ENCODE results near the gene DMPK.

Gene DMPK

DNA sequence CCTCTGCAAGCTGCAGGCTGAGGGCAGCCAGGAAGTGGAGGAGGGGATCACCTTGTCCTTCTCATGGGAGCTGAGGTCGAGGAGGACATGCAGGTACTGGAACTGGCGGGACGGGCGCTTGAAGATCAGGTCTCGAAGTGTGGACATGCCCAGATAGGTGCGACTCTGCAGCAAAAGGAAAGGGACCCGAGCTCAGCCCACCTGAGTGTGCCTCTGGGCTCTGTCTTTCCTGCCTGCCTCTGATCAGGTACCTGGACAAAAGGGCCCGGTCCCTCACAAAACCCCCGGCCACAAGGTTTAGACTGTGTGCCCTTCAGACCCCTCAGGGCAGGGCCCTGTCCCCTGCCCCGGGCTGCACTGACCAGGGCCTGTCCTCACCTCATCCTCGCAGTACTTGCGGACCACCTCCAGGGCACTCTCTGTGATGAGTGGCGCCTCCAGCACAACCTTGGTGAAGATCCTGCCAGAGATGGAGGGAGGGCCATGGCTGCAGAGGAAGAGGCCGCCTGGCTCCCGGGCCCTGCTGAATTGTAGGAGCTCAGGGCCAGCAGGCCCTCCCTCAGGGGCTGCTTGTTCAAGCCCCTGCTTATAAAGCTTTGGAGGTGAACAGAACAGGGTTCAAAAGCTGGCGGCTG lies 45.3 kb upstream of the DMPK start:
- no peak for TF ChIP-seq ZC3H10 (CRISPR knock-in tag; IDR thresholded peaks at IDR 0.05)
- 0 out of 2 replicates have a peak, but pooled peaks have one; percentile 26 for TF ChIP-seq ZFP3 (CRISPR knock-in tag; IDR thresholded peaks at IDR 0.05)
- ATAC-seq: no peak

DNA sequence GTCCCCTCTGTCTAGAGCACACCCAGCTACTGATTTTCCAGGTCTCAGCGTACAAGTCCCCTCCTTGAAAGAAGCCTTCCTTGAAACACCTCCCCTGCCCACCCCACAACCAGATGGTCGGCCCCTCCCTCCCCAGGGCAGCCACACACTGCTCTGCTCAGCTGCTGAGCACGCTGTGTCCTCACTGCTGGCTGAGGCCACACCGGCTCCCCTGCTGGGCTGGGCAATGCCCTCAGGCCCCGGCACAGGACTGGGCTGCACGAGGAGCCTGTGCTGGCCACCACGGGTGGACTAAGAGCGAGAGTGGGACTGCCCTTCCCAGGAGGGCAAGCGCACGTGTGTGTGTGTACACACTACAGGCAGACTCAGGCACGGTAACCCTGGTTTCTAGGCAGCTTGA lies 44.6 kb upstream of the DMPK start:
- TF ChIP-seq OSR1 (CRISPR knock-in tag; IDR thresholded peaks at IDR 0.05): no peak
- TF ChIP-seq, protein P1, sequence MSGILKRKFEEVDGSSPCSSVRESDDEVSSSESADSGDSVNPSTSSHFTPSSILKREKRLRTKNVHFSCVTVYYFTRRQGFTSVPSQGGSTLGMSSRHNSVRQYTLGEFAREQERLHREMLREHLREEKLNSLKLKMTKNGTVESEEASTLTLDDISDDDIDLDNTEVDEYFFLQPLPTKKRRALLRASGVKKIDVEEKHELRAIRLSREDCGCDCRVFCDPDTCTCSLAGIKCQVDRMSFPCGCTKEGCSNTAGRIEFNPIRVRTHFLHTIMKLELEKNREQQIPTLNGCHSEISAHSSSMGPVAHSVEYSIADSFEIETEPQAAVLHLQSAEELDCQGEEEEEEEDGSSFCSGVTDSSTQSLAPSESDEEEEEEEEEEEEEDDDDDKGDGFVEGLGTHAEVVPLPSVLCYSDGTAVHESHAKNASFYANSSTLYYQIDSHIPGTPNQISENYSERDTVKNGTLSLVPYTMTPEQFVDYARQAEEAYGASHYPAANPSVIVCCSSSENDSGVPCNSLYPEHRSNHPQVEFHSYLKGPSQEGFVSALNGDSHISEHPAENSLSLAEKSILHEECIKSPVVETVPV (CRISPR knock-in tag; IDR thresholded peaks at IDR 0.05): no peak
- no peak for TF ChIP-seq ZNF8 (CRISPR knock-in tag; IDR thresholded peaks at IDR 0.05)
- no peak for TF ChIP-seq CSDC2 (CRISPR knock-in tag; IDR thresholded peaks at IDR 0.05)
- TF ChIP-seq ZFP30 (CRISPR knock-in tag; IDR thresholded peaks at IDR 0.05): no peak
- no peak for TF ChIP-seq ZC3H10 (CRISPR knock-in tag; IDR thresholded peaks at IDR 0.05)
- TF ChIP-seq, protein P2, sequence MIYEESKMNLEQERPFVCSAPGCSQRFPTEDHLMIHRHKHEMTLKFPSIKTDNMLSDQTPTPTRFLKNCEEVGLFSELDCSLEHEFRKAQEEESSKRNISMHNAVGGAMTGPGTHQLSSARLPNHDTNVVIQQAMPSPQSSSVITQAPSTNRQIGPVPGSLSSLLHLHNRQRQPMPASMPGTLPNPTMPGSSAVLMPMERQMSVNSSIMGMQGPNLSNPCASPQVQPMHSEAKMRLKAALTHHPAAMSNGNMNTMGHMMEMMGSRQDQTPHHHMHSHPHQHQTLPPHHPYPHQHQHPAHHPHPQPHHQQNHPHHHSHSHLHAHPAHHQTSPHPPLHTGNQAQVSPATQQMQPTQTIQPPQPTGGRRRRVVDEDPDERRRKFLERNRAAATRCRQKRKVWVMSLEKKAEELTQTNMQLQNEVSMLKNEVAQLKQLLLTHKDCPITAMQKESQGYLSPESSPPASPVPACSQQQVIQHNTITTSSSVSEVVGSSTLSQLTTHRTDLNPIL (CRISPR knock-in tag; IDR thresholded peaks at IDR 0.05; ENCODE audit: low read depth): no peak
- TF ChIP-seq ZNF70 (CRISPR knock-in tag; IDR thresholded peaks at IDR 0.05): no peak
- TF ChIP-seq PPARA (CRISPR knock-in tag; IDR thresholded peaks at IDR 0.05; ENCODE audit: borderline replicate concordance): no peak
- TF ChIP-seq BACH2 (CRISPR knock-in tag; IDR thresholded peaks at IDR 0.05; ENCODE audit: borderline replicate concordance): no peak
- TF ChIP-seq, protein P3, sequence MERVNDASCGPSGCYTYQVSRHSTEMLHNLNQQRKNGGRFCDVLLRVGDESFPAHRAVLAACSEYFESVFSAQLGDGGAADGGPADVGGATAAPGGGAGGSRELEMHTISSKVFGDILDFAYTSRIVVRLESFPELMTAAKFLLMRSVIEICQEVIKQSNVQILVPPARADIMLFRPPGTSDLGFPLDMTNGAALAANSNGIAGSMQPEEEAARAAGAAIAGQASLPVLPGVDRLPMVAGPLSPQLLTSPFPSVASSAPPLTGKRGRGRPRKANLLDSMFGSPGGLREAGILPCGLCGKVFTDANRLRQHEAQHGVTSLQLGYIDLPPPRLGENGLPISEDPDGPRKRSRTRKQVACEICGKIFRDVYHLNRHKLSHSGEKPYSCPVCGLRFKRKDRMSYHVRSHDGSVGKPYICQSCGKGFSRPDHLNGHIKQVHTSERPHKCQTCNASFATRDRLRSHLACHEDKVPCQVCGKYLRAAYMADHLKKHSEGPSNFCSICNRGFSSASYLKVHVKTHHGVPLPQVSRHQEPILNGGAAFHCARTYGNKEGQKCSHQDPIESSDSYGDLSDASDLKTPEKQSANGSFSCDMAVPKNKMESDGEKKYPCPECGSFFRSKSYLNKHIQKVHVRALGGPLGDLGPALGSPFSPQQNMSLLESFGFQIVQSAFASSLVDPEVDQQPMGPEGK (CRISPR knock-in tag; IDR thresholded peaks at IDR 0.05; ENCODE audit: borderline replicate concordance): no peak
- peak; percentile 16; the same call in 1 of the 3 replicates for ATAC-seq

DNA sequence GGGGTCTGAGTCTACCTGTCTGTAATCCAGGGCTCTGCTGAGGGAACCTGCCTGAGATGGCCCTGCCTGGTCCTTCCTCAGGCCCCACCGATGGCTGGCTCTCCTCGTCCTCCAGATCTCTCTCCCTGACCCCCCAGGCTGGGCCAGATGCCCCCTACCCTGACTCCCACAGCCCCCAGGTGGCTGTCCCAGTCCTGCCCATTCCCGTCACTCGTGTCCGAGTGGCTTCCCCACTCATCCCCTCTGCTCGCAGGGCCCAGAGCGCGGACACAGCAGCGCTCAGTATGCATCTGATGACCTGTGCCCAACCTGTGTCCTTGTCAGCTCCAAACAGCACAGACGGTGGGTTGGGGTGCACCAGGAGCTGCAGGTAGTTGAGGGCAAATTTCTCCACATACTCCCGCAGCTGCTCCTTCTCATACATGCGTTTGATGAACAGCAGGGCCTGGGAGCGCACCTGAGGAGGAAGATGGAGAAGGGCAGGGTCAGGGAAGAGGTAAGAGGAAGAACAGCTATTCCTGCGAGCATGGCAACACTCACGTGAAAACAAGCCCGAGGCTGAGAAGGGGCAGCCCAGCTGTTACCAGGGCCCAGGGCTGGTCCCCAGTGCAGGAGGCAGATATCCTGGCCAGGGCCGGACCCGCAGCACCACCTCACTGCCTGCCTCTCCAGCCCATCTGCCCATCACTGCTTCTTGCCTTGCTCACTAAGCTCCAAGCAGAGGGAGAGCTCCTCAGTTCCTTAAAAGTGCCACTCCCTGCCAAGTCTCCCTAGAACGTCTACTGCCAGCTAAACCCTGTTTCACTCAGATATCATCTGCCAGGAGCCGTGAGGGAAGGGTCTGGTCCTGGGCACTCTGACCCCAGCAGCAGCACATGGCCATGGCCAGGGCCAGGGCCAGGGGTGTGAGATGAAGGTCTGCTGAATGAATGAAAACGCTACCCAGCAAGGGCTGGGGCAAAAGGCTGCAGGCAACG lies 43.9 kb upstream of the DMPK start:
- TF ChIP-seq, protein P4, sequence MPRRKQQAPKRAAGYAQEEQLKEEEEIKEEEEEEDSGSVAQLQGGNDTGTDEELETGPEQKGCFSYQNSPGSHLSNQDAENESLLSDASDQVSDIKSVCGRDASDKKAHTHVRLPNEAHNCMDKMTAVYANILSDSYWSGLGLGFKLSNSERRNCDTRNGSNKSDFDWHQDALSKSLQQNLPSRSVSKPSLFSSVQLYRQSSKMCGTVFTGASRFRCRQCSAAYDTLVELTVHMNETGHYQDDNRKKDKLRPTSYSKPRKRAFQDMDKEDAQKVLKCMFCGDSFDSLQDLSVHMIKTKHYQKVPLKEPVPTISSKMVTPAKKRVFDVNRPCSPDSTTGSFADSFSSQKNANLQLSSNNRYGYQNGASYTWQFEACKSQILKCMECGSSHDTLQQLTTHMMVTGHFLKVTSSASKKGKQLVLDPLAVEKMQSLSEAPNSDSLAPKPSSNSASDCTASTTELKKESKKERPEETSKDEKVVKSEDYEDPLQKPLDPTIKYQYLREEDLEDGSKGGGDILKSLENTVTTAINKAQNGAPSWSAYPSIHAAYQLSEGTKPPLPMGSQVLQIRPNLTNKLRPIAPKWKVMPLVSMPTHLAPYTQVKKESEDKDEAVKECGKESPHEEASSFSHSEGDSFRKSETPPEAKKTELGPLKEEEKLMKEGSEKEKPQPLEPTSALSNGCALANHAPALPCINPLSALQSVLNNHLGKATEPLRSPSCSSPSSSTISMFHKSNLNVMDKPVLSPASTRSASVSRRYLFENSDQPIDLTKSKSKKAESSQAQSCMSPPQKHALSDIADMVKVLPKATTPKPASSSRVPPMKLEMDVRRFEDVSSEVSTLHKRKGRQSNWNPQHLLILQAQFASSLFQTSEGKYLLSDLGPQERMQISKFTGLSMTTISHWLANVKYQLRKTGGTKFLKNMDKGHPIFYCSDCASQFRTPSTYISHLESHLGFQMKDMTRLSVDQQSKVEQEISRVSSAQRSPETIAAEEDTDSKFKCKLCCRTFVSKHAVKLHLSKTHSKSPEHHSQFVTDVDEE (CRISPR knock-in tag; IDR thresholded peaks at IDR 0.05): no peak
- TF ChIP-seq OSR1 (CRISPR knock-in tag; IDR thresholded peaks at IDR 0.05) (no peak), ZFP30 (CRISPR knock-in tag; IDR thresholded peaks at IDR 0.05) (no peak), RARB (CRISPR knock-in tag; IDR thresholded peaks at IDR 0.05) (no peak), ESRRG (CRISPR knock-in tag; IDR thresholded peaks at IDR 0.05) (no peak), TOX (CRISPR knock-in tag; IDR thresholded peaks at IDR 0.05; ENCODE audit: borderline replicate concordance) (no peak), ZNF565 (CRISPR knock-in tag; conservative IDR thresholded peaks at IDR 0.05; ENCODE audit: low read depth) (no peak), ISL1 (CRISPR knock-in tag; IDR thresholded peaks at IDR 0.05) (no peak), ZFP3 (CRISPR knock-in tag; IDR thresholded peaks at IDR 0.05) (no peak), BACH2 (CRISPR knock-in tag; IDR thresholded peaks at IDR 0.05; ENCODE audit: borderline replicate concordance) (no peak), CSDC2 (CRISPR knock-in tag; IDR thresholded peaks at IDR 0.05) (no peak), SNAI2 (CRISPR knock-in tag; IDR thresholded peaks at IDR 0.05) (no peak), ZNF8 (CRISPR knock-in tag; IDR thresholded peaks at IDR 0.05) (no peak), ZC3H10 (CRISPR knock-in tag; IDR thresholded peaks at IDR 0.05) (no peak)
- TF ChIP-seq, protein P3 (CRISPR knock-in tag; IDR thresholded peaks at IDR 0.05; ENCODE audit: borderline replicate concordance): no peak
- TF ChIP-seq, protein P1 (CRISPR knock-in tag; IDR thresholded peaks at IDR 0.05): no peak
- TF ChIP-seq, protein P5, sequence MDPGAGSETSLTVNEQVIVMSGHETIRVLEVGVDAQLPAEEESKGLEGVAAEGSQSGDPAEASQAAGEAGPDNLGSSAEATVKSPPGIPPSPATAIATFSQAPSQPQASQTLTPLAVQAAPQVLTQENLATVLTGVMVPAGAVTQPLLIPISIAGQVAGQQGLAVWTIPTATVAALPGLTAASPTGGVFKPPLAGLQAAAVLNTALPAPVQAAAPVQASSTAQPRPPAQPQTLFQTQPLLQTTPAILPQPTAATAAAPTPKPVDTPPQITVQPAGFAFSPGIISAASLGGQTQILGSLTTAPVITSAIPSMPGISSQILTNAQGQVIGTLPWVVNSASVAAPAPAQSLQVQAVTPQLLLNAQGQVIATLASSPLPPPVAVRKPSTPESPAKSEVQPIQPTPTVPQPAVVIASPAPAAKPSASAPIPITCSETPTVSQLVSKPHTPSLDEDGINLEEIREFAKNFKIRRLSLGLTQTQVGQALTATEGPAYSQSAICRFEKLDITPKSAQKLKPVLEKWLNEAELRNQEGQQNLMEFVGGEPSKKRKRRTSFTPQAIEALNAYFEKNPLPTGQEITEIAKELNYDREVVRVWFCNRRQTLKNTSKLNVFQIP (CRISPR knock-in tag; IDR thresholded peaks at IDR 0.05; ENCODE audit: borderline replicate concordance, low read depth): no peak
- ATAC-seq: no peak
